ENCODE measurements around the gene TIMM29. TPM values are rescaled to one million over a fixed set of nuclear protein-coding genes. Genes with fewer than 3 reads are reported as not detected.

TIMM29 gene
- total and polyA plus RNA-seq, 2 of the 13 experiments (the other 11 are each of a cell fraction or from before 2014, with no cell fraction given): 7.1 to 33.8 TPM

DNA sequence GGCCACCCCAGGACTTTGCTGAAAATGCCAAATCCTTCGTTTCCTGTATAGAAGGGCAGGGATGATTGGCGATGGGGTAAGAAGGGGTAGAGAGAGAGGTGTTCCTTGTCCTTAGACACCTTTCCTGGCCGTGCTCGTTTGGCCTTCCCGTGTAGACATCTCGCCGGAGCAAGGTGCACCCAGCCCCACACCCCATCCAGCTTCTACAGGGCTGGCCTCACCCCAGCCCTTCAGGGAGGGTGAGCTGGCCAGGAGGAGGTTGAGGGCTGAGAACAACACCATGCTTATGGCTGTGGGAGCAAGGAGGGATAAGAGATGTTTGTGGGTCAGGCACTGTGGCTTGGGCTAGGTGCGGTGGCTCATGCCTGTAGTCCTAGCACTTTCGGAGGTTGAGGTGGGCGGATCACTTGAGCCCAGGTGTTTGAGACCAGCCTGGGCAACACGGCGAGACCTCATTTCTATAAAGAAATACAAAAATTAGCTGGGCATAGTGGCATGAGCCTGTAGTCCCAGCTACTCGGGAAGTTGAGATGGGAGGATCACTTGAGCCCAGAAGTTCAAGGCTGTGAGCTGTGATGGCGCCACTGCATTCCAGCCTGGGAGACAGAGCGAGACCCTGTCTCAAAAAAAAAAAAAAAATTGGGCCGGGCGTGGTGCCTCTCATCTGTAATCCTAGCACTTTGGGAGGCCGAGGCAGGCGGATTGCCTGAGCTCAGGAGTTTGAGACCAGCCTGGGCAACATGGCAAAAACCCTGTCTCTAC lies 47.7 kb downstream of the TIMM29 start:
- intact Hi-C loops (cut with micrococcal nuclease; ENCODE audit: unreplicated experiment) (no loop called here), in situ Hi-C loops (cut with HindIII; ENCODE audit: extremely low pct_ligation_motif_present, low pct_unique_long_range_greater_than_20kb) (no loop called here)
- Histone ChIP-seq H2AFZ (ENCODE audit: low read length) (no peak overlapping the region), H3K27me3 (ENCODE audit: control insufficient read depth in 1 of 2, insufficient read depth in 2 of 2, low read length in 2 of 2) (no peaks in the 10 kb centered on the region), H4K20me1 (ENCODE audit: insufficient read depth, low read length) (peaks cover 10% of the 10 kb centered on the region), H3K9me3 (ENCODE audit: low read length) (no peaks in the 10 kb centered on the region), H3K36me3 (replicated peaks in 1 of 2; ENCODE audit: control insufficient read depth in 1 of 2, insufficient read depth in 2 of 2, low read length in 2 of 2) (peaks cover 0 to 10% of the 10 kb centered on the region in 2 experiments; a peak in 3 of 5 replicates), H3K4me3 (replicated peaks in 1 of 3; ENCODE audit: insufficient read depth in 1 of 3, low read depth in 2 of 3, low read length in 3 of 3) (no peak overlapping the region; a peak in 1 of 6 replicates), H3K9ac (ENCODE audit: insufficient read depth, low read depth, low read length) (no peak overlapping the region), H3K4me2 (ENCODE audit: low read depth, low read length) (peak overlapping the region; percentile 10), H3K27ac (ENCODE audit: extremely low read length, insufficient read depth, low read length) (peak overlapping the region; percentile 48), H3K4me1 (ENCODE audit: insufficient read depth, low read length) (peaks cover 30% of the 10 kb centered on the region), H3K79me2 (ENCODE audit: insufficient read depth, low read length) (peaks cover 79% of the 10 kb centered on the region)
- no peak for FAIRE-seq
- CTCF ChIA-PET (ENCODE audit: low intra/inter-chr PET ratio, low total read pairs): interaction anchor here (0.9 kb wide), 1 partner anchor 35 kb away, joined by 3 read pairs; no protein-coding TSS in a partner anchor
- WGBS (ENCODE audit: low lambda C conversion rate): 63% methylated on average over 19 of the region's 19 CpGs
- TF ChIP-seq SIN3B (IDR thresholded peaks at IDR 0.05; ENCODE audit: low read length): no peak
- TF ChIP-seq ZNF841 (CRISPR knock-in tag; IDR thresholded peaks at IDR 0.05; ENCODE audit: borderline replicate concordance): no peak
- TF ChIP-seq, protein P1, sequence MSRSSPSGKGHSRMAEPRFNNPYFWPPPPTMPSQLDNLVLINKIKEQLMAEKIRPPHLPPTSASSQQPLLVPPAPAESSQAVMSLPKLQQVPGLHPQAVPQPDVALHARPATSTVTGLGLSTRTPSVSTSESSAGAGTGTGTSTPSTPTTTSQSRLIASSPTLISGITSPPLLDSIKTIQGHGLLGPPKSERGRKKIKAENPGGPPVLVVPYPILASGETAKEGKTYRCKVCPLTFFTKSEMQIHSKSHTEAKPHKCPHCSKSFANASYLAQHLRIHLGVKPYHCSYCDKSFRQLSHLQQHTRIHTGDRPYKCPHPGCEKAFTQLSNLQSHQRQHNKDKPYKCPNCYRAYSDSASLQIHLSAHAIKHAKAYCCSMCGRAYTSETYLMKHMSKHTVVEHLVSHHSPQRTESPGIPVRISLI (CRISPR knock-in tag; IDR thresholded peaks at IDR 0.05; ENCODE audit: borderline replicate concordance): peak; percentile 45; the same call in 1 of the 2 replicates
- peak; percentile 68 for TF ChIP-seq TEAD3 (CRISPR knock-in tag; optimal IDR thresholded peaks at IDR 0.05; ENCODE audit: borderline replicate concordance)
- no peak for TF ChIP-seq ZNF580 (CRISPR knock-in tag; IDR thresholded peaks at IDR 0.05; ENCODE audit: borderline replicate concordance, low read depth)
- POLR2A ChIA-PET: no interaction called here
- no TSS peak for BruUV-seq (replicated peaks)
- peak; percentile 66 for ATAC-seq
- peak; percentile 43 for DNase-seq (ENCODE audit: low spot score)

DNA sequence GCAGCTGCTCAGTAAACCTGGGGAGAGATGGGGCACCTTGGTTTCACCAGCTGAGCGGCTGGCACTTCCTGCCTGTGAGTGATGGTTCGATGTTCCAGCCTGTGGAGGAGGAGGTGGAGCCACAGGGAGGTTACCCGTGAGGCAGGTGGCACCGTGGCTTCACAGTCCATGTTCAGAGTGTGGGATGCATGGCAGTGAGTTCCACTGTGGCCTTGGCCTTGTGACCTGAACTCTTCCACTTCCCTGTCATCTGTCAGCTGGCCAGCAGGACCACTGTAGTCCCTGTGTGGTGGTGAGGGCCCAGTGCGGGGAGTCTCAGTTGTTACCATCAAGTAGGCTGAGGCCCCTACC lies 49.1 kb downstream of the TIMM29 start:
- no peaks in the 10 kb centered on the region for H3K27me3 ChIP-seq (ENCODE audit: control insufficient read depth in 1 of 2, insufficient read depth in 2 of 2, low read length in 2 of 2)
- H4K20me1 ChIP-seq (ENCODE audit: insufficient read depth, low read length): peaks cover 10% of the 10 kb centered on the region
- H3K27ac ChIP-seq (ENCODE audit: extremely low read length, insufficient read depth, low read length): no peak overlapping the region
- H3K36me3 ChIP-seq (replicated peaks in 1 of 2; ENCODE audit: control insufficient read depth in 1 of 2, insufficient read depth in 2 of 2, low read length in 2 of 2): peaks cover 2 to 10% of the 10 kb centered on the region in 2 experiments; a peak in 3 of 5 replicates
- H3K9me3 ChIP-seq (ENCODE audit: low read length): no peaks in the 10 kb centered on the region
- ATAC-seq (peak; percentile 53), FAIRE-seq (no peak), DNase-seq (ENCODE audit: low spot score) (no peak)
- no CpG with 5 or more reads among the region's 5 CpGs for WGBS (ENCODE audit: low lambda C conversion rate)
- peaks cover 30% of the 10 kb centered on the region for H3K4me1 ChIP-seq (ENCODE audit: insufficient read depth, low read length)
- ChIA-PET CTCF (ENCODE audit: low intra/inter-chr PET ratio, low total read pairs) (no interaction called here), POLR2A (no interaction called here)
- H2AFZ ChIP-seq (ENCODE audit: low read length): no peak overlapping the region
- H3K4me2 ChIP-seq (ENCODE audit: low read depth, low read length): no peak overlapping the region
- no peak overlapping the region for H3K4me3 ChIP-seq (replicated peaks in 1 of 3; ENCODE audit: insufficient read depth in 1 of 3, low read depth in 2 of 3, low read length in 3 of 3)
- BruUV-seq (replicated peaks): no TSS peak
- in situ Hi-C loops (cut with HindIII; ENCODE audit: extremely low pct_ligation_motif_present, low pct_unique_long_range_greater_than_20kb) (no loop called here), intact Hi-C loops (cut with micrococcal nuclease; ENCODE audit: unreplicated experiment) (no loop called here)
- no peak overlapping the region for H3K9ac ChIP-seq (ENCODE audit: insufficient read depth, low read depth, low read length)
- peaks cover 75% of the 10 kb centered on the region for H3K79me2 ChIP-seq (ENCODE audit: insufficient read depth, low read length)
- TF ChIP-seq RXRA (CRISPR knock-in tag; IDR thresholded peaks at IDR 0.05) (peak; percentile 32; the same call in 1 of the 2 replicates), ZNF761 (CRISPR knock-in tag; conservative IDR thresholded peaks at IDR 0.05) (no peak), MZF1 (CRISPR knock-in tag; IDR thresholded peaks at IDR 0.05; ENCODE audit: borderline replicate concordance) (no peak), ARNTL (CRISPR knock-in tag; IDR thresholded peaks at IDR 0.05) (no peak), TSC22D2 (CRISPR knock-in tag; IDR thresholded peaks at IDR 0.05; ENCODE audit: borderline replicate concordance) (no peak), NRL (CRISPR knock-in tag; IDR thresholded peaks at IDR 0.05; ENCODE audit: borderline replicate concordance) (peak; percentile 55; the same call in 1 of the 2 replicates)
- TF ChIP-seq, protein P2, sequence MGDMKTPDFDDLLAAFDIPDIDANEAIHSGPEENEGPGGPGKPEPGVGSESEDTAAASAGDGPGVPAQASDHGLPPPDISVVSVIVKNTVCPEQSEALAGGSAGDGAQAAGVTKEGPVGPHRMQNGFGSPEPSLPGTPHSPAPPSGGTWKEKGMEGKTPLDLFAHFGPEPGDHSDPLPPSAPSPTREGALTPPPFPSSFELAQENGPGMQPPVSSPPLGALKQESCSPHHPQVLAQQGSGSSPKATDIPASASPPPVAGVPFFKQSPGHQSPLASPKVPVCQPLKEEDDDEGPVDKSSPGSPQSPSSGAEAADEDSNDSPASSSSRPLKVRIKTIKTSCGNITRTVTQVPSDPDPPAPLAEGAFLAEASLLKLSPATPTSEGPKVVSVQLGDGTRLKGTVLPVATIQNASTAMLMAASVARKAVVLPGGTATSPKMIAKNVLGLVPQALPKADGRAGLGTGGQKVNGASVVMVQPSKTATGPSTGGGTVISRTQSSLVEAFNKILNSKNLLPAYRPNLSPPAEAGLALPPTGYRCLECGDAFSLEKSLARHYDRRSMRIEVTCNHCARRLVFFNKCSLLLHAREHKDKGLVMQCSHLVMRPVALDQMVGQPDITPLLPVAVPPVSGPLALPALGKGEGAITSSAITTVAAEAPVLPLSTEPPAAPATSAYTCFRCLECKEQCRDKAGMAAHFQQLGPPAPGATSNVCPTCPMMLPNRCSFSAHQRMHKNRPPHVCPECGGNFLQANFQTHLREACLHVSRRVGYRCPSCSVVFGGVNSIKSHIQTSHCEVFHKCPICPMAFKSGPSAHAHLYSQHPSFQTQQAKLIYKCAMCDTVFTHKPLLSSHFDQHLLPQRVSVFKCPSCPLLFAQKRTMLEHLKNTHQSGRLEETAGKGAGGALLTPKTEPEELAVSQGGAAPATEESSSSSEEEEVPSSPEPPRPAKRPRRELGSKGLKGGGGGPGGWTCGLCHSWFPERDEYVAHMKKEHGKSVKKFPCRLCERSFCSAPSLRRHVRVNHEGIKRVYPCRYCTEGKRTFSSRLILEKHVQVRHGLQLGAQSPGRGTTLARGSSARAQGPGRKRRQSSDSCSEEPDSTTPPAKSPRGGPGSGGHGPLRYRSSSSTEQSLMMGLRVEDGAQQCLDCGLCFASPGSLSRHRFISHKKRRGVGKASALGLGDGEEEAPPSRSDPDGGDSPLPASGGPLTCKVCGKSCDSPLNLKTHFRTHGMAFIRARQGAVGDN (CRISPR knock-in tag; IDR thresholded peaks at IDR 0.05): peak; percentile 35; the same call in 1 of the 2 replicates

Data from HepG2 (cell line).